Fibroblast of skin of back (primary cell): ENCODE results near the gene WDR19.

Experiments used
- DNase-seq: peaks from one replicate; pipeline ENCODE4 v3.0.0-alpha.2; 2013

WDR19 gene

DNA sequence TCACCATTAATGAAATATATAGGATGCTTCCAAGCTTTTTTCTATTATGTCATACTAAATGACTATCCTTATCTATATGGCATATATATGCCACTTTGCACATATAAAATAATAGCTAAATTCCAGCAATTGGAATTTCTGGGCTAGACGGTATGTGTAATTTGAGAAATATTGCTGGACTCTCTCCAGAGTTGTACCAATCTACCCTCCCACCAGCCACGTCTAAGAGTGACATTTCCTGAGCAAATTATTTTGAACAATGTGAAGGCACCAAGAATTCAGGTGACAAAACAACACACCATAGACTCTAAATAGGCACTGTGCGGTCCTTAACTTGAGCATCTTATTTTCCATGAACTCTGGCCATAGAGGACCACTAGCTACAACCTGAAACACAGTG is 121.5 kb downstream of the WDR19 start:
- DNase-seq, result no peak

DNA sequence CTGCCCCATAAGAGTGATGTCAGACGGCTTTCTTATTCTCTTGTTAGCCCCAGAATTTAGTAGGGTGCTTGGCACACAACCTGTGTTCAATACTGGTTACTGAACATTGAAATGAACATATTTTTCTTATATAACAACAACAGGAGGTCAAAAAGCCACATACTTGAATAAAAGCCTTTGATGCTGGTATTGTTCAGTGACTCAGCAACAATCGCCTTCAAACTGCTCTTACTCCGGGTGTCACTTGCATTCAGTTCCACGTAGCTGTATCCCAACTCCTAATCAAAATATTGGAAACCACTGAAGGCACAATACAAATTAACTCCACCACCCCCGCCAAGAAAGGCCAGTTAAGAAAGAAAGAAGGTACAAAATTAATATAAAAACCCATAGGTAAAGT is 122.3 kb downstream of the WDR19 start:
- DNase-seq, result no peak

DNA sequence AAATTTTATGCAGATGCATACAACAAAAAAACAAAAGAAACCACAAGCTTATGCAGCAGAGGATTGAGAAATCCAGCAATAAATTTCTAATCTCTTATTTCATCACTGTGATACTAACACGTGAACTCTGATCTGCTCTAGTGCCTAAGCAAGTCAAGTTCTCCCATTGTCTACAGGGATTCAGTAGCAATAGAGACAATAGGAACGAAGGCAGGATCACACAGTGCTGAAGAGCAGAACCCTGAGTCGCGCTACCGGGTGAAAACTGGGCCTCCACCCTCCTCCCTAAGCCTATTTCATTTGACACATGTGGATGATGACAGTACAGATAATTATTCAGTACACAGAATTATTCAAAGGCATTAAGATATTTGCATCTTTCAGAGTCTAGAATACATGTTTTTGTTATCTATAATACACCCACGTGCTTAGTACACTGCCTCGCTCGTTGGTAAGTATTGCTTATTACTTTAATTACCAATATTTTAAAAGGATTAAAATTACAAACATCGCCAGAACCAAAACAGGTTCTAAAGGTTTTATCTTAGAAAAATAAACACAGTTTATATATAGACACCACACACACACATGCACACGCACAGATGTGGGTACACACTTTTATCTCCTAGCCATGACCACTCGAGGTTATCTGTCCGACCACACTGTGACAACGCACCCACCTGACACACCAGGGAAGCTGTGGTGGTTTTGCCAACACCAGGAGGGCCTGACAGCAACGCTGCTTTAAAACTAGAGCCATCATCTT is 123.8 kb downstream of the WDR19 start:
- no peak for DNase-seq

DNA sequence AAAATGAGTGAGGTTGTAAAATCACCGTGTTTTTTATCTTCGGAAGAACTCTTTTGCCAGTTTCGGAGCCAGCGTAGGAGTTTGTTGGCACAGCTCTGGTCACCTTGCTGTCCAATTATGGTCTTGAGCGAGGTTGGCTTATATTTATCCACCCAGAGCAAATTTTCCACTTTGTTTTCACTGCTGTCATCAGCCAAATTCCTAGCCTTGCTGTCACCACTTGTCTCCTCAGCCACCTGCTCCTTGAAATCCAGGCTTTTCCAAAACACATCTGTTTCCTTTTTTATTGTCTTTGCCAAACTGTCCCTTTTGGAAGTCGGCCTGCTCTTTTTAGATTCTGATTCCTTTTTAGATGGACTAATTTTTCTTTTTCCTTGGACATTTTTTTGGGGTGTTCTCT is 126.3 kb downstream of the WDR19 start:
- DNase-seq, result no peak

DNA sequence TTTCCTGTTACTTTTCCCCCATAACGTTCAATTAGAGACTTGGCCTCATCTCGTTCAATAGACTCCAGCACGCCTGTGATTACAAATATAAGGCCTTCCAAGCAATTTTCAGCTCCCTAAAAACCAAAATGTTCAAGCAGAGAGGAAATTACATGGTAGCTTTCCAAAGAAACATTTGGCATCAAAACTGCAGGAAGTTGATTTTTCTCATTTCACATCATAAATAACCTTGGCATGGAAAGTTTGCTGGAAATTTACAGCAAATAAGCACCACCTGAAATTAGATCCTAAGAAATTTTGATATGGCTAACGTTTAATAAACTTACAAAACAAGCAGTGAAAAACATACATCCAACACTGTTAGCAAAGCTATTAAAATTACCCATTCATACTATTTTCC is 130.5 kb downstream of the WDR19 start:
- no peak for DNase-seq

DNA sequence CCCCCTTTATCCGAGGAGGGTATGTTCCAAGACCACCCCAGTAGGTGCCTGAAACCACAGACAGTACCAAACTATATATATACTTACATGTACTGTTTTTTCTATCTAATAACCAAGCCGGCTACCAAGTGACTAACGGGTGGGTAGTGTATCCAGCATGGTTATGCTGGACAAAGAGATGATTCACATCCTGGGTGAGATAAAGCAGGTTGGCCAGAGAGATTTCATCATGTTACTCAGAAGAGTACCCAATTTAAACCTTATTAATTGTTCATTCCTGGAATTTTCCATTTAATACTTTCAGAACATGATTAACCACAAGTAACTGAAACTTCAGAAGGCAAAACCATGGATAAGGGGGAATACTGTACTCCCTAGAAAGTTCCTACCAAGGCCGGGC is 137.3 kb downstream of the WDR19 start:
- peak; percentile 91 for DNase-seq

DNA sequence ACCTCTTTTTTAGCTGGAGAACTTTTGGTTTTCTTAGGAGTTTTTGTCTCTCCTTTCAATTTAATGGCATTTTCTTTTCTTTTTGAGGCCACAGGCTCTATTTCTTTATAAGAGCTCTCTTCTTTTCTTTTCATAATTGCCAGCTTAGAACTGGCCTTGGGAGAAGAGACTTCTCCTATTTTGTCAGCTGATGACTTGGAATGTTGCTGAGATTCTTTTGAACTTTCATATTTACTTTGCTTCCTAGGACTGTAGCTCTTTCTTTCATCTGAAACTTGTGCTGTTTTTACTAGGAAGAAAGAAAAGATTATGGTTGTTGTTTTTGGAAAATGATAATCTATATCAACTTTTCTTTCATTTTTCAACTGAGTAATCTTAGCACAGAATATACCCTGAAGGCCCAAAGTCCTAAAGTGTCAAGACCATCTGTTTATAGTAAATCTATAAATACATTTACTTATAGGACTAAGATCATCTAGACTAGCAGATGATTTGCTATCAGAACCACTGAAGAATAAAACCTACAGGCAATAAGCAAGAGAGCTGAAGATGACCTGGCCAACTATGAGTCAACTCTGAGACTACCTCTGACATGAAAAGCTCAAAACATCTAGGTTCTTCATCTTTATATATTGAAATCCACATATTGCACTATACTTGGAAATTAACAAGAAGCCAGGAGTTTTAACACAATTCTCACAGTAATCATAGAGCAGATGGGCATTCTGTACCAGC is 138.2 kb downstream of the WDR19 start:
- DNase-seq, result peak; percentile 70

DNA sequence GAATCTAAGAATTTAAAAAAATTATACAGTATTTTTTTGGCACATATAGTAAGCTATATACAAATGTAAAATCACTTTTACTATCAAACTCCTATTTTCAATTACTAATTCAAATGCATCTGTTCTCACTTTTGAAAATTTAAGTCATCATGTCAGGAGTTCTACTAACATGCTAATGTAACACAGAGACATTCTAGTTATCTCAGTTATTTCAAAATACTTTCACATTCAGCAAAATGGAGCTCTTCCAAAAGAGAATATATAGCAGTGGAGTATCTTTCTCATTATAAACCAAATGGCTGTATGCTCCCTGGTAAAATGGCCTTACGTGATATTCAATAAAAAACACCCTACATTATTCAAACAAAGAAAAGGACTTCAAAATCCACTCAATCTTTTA is 141.5 kb downstream of the WDR19 start:
- no peak for DNase-seq

DNA sequence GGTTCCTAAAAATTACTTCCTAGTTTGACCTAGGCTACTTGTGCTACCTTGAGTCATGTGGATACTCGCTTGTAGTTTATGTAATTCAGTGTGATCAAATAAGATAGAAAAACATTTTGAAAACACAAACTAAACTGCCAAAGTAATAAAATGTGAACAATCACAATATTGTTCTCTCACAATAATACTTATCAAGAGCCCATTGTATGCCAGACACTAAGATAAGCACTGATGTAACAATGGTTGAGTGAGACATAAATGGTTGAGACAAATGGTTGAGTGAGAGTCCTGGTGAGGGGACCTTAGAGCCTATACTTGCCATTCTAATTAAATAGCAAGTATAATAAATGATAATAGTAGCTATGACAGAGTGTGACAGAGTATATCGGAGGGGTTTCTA is 142.1 kb downstream of the WDR19 start:
- no peak for DNase-seq

DNA sequence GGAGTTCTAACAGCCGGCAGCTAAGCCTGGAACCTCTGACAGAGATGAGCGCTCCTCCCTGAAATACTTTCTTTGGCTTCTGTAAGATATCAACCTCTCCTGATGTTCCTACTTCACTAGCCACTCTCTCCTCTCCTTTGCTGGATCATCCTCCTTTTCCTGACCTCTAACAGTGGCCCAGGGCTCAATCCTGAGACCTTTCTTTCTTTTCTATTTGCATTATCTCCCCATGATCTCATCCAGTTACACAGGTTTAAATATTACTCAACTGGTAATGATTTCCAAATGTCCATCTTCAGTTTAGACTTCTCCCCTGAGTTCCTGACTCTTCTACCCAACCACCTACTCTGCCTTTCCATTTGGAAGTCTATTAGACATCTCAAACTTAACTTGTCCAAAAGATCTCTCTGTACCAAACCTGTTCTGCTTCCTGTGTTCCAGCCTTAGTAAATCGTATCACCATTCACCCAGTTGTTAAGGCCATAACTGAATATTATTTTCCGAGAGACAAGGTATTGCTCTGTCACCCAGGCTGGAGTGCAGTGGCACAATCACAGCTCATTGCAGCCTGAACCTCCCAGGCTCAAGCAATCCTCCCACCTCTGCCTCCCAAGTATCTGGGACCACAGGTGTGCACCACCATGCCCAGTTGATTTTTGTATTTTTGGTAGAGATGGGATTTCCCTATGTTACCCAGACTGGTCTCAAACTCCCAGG is 142.7 kb downstream of the WDR19 start:
- DNase-seq, result no peak

DNA sequence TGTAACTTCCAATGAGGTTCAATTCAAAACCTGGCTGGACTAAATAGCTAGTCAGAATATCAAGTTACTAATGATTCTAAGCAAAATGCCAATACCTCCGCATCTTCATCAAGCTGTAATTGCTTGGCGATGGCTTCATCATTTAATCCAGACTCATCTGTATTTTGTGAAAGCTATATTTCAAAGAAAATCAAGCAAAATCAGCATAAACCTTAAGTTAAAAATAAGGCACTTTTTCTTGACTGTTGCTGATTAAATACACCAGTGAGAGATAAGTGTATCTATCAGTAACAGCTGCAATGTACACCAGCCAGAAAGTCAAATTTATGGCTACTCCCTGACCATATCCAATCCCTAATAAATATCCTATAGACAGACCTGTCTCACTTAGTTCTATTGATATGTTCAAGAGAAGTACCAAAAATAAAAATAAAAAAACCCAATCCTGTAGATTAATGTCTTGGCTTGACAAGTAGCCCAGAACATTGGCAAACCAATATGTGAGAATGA is 144.2 kb downstream of the WDR19 start:
- no peak for DNase-seq

DNA sequence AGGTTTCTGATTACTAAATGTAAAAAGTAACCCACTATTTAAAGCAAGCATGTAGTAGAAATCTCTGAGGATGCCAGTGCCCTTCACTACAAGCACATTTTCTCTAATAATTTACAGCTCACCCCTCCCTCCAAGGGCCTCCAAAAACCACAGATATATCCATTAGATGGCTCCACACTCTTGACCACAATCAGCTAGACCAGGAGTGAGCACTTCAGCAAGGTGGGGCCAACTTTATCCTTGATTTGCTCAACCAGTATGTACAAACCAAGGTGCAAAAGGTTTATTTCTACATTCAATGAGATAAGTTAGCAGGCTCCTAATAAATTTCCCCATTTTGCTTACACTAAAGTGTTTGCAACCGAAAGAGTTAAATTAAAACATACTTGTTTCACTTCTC is 148.0 kb downstream of the WDR19 start:
- no peak for DNase-seq

DNA sequence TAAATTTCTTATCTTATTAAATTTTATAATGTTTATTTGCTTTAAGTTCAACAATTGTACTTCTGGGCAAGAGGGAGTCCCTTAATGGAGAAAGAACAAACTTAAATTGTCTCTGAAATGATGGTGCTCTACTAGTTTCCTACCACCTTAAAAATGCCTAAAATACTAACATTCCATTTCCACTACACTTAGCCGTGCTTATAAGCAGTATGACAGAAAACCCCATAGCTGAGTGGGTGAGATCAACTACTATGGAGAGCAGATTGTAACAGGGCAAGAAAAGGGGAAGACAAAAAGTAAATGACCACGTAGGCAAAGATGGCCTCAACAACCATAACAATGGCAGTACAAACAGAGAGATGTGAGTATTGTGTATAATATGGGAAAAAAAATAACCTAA is 148.9 kb downstream of the WDR19 start:
- DNase-seq, result peak; percentile 12
